SIG-M5 treated with dmso at 0.1 percent for 504 hours (cell line): Measurements from ENCODE around the gene PAIP2B.
"Not testable (repeated sequence)": the region's sequence is repeated elsewhere in the genome, so short reads cannot be mapped to it uniquely, and the experiment has no call there.

Experiments used
- DNase-seq: peaks from one replicate; lab custom pipeline; 2025; ENCODE audit not compliant: unreplicated experiment; lab: John Stamatoyannopoulos, UW

PAIP2B gene, protein sequence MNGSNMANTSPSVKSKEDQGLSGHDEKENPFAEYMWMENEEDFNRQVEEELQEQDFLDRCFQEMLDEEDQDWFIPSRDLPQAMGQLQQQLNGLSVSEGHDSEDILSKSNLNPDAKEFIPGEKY

DNA sequence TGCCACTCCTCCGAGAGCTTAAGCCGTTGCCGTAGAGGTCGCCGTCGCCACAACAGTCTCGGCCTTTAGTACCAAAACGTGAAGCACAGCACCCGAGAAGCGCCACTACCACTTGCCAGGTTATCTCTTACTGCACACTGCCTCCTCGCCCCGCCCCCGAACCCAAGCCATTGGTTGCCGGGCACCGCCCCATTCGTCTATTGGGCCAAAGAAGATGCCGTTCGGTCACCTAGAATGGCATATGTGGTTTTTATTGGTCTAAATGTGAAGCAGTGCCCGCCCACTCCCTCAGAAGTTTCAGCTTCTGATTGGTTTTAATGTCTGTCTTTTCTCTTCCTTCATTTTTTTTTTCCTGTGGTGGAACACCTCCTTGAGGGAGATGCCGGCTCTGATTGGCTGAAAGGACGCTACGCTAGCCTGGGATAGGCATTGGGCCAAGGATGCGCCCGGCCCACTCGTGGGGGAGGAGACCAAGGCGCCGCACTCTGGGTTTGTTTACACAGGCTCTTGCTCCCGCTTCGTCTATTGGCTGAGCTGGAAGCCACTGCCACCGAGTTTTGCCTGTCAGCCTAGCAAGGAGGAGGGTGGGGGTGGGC lies at the start of gene PAIP2B:
TSS of gene PAIP2B (minus strand) at position 139 of the 596 bp plus-strand sequence. CDS start 24,514 bp downstream, outside the sequence.
- peak; percentile 99 for DNase-seq

DNA sequence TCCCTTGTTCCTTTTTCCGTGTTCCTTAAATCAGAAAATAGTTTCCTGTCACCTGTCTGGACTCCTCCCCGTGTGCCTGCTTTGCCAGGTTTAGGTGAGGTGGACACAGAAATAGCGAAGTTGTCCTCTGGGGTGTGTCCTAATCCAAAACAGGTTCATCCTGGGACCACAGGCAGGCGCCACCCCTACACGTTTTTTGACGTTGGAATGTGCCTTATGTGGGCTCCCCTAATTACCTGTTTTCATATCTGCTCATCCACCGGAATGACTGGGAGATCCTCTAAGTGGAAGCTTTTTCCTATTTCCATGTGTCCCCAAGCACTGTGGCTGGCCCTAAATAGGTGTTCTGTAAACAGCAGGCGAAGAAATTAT lies 49.0 kb upstream of the PAIP2B start:
- no peak for DNase-seq

DNA sequence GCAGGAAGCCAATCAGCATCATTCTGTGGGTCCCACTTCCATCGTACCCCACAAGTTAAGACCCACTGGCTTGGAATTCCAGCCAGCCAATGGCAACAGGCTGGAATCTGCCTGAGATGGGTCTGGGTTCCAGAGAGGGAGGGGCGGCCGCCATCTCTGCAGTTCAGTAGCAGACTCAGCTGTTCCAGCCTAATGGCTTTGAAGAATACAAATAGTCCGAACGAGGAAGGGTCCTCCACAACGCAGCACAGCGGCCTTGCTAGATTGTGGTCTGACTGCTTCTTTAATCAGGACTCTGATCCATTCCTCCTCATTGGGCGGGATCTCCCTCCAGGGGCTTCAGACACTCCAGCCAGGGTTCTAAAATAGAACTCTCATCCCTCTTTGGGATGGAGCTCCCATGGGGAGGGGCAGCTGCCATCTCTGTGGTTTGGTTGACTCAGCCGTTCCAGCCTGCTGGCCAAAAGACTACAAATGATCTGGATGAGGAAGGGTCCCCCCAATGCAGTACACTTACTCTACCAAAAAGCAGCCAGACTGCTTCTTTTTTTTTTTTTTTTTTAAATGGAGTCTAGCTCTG lies 42.7 kb upstream of the PAIP2B start:
- DNase-seq: no peak

DNA sequence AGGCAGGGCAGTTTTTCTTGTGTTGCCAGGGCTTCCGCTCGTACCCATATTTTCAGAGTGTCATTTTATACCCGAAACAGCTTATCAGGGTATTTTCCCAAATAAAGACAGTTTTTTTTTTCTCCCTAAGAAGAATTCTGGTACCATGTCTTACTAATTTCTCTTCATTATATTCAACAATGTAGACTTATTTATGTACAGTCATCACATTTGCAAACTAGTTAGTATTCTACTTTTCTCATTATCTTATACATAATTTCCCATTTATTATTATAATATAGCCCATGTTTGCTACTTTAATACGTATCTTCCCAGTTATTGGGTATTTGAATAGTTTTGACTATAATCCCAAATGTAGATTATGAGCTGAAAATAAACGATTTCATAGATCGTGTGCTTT lies 36.5 kb upstream of the PAIP2B start:
- DNase-seq: no peak

DNA sequence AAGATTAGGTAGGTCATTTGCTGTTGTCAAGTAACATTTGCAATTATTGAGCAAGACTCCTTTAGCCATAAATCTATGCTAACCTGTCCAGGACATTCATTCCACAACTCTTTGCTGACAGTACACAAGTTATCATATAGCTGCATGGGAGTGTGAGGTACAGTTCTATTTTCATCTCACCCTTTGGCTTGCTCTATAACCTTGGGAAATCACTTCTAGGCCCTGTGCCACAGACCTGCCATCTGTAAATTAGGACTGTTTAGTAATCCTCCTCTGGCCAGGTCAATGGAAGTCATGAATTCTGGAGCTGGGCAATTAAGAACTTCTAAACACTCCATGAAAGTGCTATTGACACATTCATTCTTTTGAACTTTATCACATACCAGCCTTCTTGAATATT lies 34.6 kb upstream of the PAIP2B start:
- no peak for DNase-seq

DNA sequence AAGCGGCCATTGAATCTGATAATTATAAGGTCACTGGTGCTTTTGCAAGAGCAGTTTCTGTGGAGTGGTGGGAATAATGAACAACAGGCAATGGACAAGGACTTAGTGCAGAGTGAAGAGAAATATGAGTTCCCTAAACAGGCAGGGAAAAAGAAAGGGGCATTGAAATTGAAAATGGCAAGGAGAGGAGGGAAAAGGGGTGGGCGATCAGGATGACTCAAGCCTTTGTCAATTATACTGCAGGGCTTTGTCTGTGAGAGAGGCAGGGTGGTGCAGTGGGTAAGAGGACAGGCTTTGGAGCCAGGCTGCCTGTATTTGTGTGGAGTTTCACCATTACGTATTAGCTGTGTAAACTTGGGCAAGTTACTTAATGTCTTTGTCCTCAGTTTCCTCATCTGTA lies 29.5 kb upstream of the PAIP2B start:
- DNase-seq: no peak

DNA sequence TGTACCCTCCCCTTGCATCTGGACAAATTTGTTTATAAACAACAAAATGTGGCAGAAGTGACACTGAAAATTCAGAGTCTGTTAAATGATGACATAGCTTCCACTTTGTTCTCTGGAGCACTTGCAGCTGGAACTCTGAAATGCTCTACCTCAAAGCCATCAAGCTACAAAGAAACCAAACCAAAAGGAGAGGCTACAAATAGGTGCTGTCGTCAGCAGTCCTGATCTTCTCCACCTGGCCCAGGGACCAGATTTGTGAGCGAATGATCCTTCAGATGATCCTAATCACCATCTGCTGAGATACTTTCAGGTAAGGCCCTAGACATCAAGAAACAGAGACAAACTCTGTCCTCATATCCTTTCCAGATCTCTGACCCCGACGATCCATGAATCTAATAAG lies 27.9 kb upstream of the PAIP2B start:
- no peak for DNase-seq

DNA sequence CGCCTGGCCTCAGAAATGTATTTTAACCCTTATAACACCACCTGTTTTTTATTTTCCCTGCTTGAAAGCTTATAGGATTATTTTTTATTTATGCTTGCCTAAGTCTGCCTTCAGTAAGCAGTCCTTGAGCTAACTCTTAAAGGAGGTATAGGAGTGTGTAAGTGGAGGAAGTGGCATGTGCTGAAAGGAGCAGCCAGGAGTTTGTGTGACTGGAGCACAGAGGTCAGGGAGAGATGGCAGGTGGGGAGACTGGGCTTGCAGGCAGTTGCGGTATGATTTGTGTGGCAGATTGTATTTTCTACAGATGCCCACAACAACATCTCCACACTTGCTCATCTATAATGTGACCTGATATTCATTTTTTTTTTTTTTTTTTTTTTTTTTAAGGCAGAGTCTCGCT lies 27.2 kb upstream of the PAIP2B start:
- no peak for DNase-seq

DNA sequence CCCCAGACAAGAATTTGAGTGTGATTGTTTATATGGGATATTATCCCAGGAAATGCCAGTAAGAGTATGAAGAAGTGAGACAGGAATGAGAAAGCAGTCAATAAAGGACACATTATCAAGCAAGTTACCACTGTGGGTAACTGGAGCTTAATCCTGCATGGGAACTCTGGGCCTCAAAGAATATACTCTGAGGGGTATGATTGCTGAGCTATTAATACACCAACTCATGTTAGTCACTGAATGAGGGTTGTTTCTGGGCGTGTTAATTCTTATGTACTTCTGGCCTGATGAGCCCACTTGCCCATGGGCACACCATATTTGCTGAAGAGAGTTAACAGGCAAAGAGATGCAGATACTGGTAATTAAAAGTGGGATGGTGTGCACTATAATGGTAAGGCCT lies 26.6 kb upstream of the PAIP2B start:
- DNase-seq: no peak

DNA sequence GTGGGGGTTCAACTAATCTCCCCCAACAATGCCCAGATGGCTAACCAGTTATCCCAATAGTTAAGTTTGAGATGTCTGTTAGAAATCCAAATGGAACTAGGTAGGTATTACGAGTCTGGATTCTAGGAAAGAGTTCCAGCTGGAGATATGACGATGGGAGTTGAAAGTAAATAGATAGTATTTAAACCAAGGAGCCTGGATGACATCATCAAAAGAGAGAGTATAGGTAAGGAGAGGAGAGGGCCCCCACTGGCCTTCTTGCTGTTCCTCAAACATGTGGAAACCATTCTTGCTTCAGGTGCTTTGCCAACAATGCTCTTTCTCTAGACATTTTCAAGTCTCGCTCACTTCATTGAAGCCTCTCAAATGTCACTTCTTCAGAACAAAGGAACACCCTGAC lies 26.0 kb upstream of the PAIP2B start:
- DNase-seq: no peak

DNA sequence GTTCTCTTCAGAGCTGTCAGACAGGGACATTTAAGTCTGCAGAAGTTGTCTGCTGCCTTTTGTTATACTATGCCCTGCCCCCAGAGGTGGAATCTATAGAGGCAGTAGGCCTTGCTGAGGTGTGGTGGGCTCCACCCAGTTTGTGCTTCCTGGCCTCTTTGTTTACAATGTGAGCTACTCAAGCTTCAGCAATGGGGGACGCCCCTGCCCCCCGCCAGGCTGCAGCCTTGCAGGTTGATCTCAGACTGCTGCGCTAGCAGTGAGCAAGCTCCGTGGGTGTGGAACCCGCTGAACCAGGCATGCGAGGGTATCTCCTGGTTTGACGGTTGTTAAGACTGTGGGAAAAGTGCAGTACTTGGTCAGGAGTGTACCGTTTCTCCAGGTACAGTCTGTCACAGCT lies 24.0 kb upstream of the PAIP2B start:
- DNase-seq: no peak

DNA sequence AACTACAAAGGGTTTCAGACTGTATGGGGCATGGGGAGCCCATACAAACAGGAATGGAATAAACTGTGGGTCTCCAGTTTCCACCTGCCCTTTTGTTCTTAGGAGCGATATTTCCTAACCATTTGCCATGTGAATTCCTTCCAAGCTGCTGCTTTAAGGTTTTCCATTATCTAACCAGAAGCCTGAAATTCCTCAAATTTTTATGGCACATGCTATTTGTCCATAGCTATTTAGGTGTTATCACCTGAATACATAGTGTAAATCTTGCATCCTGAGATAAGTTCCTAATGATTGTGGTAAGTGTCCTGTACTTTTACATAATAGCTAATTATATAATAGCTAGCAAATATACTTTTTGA lies 17.4 kb upstream of the PAIP2B start:
- no peak for DNase-seq

DNA sequence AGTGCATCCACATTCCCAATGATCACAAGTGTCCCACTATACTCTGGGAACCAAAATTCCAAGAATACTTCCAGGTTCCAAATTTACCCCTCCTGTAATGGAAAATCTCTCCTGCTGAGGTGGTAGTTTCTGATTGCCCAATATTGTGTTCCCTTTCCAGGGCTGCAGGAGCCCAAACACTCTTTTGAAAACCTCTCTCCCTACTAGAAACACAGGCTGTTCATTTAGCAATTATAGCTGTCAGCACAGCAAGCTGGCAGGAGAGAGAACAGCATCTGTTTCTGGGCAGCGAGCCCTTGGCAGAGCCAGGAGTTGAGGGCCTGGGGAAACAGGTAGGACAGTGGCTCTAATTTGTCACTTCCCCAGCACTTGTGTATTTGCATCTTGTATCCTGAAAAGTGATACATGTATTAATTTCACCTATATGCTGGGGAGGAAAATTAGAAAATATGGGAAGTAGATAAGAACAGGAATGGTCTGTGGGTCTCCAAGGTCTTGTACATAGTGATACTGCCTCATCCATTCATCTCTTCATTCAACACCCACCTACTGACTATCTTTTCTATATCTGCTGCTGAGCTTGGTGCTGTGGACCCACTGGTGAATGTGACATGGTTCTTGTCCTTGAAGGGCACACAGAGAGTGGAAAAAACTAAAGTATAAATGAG lies 16.9 kb upstream of the PAIP2B start:
- DNase-seq: no peak

DNA sequence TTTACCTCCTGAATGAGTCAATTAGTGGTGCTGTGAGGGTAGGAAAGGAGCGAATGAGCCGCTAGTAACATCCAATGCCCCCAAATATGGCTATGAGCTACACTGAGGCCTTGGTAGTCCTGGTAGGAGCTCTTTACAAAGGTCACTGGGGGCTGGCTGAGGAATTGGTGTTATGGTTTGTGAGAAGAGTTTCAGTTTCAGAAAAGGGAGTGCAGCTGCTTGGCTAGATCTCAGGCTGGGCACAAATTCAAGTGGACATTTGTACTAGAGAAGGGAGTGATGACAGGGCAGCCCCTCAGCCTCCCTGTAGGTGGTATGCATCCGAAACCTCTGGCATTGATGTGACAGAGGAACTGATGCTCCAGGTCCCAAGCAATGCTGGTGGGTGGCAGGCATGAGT lies 13.9 kb upstream of the PAIP2B start:
- no peak for DNase-seq

DNA sequence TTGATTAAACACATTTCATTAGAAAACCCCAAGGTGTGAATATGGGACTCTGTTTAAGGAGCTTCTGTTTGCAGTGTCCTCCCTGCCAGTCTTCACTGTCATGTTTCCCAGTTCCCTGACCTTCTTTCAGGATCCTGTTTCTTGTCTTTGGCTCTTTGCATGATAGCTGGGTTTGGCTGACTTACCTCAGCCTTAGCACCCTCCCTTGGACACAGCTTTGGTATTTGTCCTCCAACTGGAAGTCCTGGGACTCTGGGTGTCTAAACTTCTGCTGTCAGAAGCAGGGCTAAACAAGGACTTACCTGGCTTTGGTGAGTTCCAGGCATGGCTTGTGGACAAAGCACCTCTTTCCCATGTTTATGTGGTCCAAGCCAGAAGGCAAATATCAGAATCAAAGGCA lies 11.2 kb upstream of the PAIP2B start:
- DNase-seq: no peak

DNA sequence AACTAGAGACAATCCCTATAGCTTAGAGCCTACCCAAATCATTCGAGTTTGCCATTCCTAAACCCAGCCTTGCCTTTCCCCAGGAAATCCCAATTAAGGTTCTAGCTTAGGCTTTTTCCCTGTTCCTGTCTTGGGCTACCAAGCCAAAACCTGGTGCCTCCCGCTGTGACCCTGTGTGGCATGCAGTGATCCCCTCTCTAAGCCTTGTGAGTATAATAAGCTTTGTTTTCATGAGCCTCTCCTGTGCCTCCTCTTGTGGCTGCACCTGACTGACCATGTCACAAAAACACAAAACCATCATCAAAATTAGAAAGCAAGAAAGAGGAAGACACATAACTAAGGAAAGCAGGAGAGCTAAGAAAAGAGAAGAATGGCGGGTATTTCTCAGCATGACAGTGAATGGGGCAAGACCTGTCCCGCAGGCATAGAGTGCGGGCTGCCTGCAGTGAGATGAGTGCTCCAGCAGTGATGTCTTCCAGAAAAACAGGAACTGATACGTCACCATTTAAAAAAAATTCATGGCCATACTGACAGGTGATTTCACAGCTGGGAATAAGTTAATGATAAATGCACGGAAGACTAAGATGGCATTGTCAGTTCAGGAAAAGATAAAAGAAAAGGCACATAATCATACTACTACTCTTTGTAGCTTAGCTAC lies 9.2 kb upstream of the PAIP2B start:
- peak; percentile 77 for DNase-seq

DNA sequence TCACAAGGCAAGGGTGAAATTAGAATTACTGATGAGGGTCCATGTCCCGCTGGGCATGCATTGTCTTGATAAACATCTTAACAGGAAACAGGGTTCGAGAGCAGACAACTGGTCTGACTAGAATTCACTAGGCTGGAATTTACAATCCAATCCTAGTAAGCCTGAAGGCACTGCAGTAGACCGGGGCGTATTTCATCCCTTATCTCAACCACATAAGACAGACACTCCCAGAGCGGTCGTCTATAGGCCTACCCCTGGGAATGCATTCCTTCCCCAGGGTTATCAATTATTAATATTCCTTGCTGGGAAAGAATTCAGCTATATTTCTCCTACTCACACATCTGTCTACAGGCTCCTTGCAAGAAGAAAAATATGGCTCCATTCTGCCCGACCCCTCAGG lies 6.2 kb upstream of the PAIP2B start:
- not testable (repeated sequence) for DNase-seq

DNA sequence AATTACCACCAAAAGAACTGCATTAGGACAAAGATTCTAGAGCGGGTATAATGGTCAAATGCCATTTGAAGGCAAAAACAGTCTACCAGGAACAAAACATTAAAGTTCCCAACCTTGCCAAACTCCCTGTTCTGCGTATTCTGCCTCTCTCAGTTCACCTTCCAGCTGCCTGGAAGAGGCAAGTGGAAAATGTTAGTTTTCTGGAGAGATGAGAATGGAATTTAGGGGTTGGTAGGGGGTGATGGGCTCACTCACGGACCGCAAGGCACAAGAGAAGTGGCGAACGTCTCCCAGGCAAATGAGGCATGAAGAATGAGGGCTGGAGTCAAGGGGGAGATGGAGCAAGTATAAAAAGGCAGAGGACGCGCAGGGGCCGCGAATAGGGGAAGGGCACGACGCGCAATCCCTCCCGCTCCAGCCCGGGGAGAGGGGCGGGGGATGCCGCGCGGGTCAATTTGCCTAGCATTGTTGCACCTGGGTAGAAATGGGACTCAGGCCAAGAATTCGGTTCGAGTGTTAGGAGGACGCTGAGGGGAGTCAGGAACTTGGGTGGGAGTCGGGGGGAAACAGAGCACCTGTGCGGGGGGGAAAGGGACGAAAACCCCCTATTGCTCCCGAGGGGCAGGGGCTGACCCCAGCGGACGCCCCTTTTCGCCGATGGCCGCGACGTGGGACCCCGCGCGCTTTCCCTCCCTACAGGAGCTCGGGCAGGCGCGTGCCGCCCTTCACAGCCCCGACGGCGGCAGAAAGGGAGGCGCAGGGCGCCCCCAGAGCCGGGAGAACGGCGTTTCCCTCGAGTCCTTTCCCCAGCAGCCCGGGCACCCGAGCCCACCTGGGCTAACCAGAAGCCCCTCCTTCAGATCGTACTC lies 573 bp downstream of the PAIP2B start:
- peak; percentile 16 for DNase-seq

DNA sequence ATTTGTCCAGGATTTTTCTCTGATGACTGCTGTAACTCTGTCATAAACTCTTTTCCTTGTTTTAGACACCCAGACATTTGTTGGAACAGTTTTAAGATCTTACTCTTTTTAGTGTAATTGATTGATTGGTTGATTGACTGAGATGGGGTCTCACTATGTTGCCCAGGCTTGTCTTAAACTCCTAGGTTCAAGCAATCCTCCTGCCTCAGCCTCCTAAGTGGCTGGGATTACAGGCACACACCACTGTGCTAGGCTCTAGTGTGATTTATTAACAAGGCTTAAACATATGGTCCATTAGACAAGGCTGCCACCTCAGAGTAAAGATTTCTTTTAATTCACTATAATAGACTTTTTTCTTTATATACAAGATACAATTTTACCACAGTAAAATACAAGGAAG lies 2.0 kb downstream of the PAIP2B start:
- DNase-seq: no peak

DNA sequence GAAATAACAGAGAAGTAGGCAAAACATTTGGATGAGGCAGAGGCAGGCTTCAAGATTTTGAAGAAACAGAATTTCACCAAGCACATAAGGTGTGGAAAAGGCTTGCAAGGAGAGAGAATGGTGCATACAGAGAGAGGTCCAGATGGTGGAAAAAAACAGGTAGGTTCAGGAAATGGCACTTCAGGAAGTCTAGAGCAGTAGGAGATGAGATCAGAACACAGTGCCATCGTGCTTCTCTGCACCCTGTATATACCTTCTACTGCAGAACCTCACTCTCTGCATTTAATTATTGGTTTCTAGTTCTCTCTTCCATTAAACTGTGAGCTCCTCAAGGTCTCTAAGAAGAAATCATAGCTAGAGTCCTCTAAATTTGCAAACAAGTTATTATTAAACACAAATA lies 2.4 kb downstream of the PAIP2B start:
- no peak for DNase-seq

DNA sequence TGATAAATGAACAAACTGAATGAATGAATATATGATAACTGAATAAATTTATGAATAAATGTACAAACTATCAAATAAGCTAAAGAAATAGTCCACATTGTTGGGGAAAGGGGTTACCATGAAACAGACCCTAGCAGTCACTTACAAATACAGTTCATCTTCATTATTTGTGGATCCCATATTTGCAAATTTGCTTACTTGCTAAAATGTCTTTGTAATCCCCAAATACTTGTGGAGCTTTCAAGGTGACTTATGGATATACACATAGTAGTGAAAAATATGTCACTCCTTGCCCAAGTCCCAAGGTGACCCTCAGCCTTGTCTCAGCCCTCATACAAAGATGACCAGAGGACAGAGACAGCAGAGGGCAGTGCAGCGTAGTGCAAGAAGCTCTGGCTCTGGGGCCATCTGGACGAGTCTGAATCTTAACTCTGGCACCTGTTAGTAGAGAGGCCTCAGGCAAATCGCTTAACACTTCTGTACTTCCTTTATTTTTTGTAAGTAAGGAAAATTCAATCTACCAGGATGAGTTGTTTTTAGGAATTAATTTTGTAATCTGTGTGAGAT lies 3.1 kb downstream of the PAIP2B start:
- DNase-seq: peak; percentile 30
